ENCODE measurements around the gene TUBGCP5. TPM values are rescaled to one million over a fixed set of nuclear protein-coding genes. Genes with fewer than 3 reads are reported as not detected.
"Not testable (repeated sequence)": the region's sequence is repeated elsewhere in the genome, so short reads cannot be mapped to it uniquely, and the experiment has no call there.

Gene TUBGCP5
- total RNA-seq, 2 donors from 2014 or later = 10.3 to 12.6 TPM

DNA sequence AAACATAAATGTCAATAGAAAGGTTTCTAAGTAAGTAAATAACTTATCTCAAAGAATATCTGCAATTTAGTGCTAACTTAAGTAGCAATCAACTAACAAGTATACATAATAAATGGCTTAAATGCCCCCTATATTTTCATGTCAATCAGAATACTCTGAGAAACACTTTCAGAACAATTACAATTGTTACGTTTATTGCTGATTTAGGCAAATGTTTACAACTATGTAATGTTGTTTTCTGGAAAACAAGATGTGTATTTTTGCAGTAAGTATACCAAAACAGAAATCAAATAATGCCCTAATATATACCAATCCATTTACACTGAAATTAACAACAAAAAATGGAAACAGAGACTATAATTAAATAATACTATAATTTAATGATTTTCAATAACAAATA, 13.2 kb downstream of the TUBGCP5 start:
- ATAC-seq (replicated peaks in 1 of 2) = no peak
- H3K27ac Mint-ChIP-seq = no peak overlapping the region
- H3K4me1 Mint-ChIP-seq (ENCODE audit: low read depth) = no peaks in the 10 kb centered on the region
- peaks cover 0 to 15% of the 10 kb centered on the region in 2 donors for H3K36me3 Mint-ChIP-seq (ENCODE audit: insufficient read depth in 2 of 2)
- H3K4me3 Mint-ChIP-seq = no peak overlapping the region
- no peak for DNase-seq
- H3K9me3 Mint-ChIP-seq = no peaks in the 10 kb centered on the region
- no peaks in the 10 kb centered on the region for H3K27me3 Mint-ChIP-seq (ENCODE audit: low read depth)

DNA sequence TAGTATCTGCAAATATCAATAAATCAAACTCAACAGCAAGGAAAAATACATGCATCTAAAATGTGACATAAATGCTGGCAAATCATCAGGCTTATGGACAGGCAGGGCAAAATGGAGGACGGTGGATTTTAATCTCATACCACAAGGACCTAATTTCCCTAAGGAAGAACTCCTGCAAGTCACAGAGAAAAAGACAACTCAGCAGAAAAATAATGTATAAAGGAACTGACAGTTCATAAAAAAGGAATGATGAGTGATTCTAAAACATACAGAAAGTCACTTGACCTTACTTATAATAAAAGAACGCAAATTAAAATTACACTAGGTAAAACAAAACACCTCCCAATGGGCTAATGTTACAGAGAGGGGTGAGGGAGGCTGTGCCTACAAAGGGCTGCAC, 17.2 kb downstream of the TUBGCP5 start:
- H3K27ac Mint-ChIP-seq = no peak overlapping the region
- DNase-seq (no peak), ATAC-seq (replicated peaks in 1 of 2) (no peak)
- H3K9me3 Mint-ChIP-seq = no peaks in the 10 kb centered on the region
- H3K4me1 Mint-ChIP-seq (ENCODE audit: low read depth) = no peaks in the 10 kb centered on the region
- H3K4me3 Mint-ChIP-seq = no peak overlapping the region
- H3K36me3 Mint-ChIP-seq (ENCODE audit: insufficient read depth in 2 of 2) = peaks cover under 1 to 18% of the 10 kb centered on the region in 2 donors
- no peaks in the 10 kb centered on the region for H3K27me3 Mint-ChIP-seq (ENCODE audit: low read depth)

DNA sequence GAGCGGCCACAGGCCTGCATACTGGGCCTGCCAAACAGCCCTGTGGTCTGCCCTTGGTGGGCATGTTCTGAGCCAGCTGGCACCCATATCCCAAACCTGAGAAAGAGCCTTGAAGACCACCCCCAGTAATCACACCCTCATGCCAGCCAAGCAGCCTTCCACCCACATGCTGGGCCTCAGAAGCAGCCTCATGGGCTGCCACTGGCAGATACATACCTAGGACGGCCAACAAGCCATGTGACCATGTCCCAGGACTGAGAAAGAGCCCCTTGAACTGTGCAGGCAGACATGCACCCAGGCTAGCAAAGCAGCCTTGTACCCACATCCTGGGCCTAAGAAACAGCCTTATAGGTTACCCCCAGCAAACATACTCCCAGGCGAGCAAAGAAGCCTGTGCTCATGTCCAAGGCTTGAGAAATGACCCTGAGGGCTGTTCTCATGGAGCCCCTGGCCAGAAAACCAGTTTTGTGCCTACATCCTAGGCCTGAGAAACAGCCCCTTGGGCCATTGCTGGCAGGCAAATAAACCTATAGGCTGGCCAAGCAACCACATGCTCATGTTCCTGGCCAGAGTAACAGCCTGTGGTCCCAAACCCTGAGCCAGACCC, 24.9 kb downstream of the TUBGCP5 start:
- no peaks in the 10 kb centered on the region for H3K4me1 Mint-ChIP-seq (ENCODE audit: low read depth)
- DNase-seq (no peak), ATAC-seq (replicated peaks in 1 of 2) (no peak)
- no peak overlapping the region for H3K27ac Mint-ChIP-seq
- no peak overlapping the region for H3K4me3 Mint-ChIP-seq
- H3K36me3 Mint-ChIP-seq (ENCODE audit: insufficient read depth in 2 of 2) = peaks cover 7 to 26% of the 10 kb centered on the region in 2 donors
- no peaks in the 10 kb centered on the region for H3K27me3 Mint-ChIP-seq (ENCODE audit: low read depth)
- H3K9me3 Mint-ChIP-seq = no peaks in the 10 kb centered on the region

DNA sequence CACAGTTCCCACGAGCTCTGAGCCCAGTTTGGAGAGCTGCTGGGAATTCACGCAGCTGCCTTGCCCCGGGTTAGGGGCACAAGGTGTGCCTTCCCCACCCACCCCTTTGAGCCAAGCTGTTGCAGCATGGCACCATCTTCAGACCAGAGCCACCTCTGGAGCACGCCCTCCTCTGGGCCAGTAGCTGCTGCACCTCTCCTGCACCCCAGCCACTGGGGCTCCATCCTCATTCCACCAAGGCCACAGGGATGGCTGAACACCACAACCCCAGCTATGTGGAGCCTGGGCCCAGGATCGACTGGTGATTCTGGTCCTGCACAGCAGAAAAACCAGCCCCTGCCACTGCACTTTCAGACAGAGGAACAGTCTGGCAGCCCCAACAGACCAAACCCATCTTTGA, 25.7 kb downstream of the TUBGCP5 start:
- Mint-ChIP-seq H3K27ac (no peak overlapping the region), H3K9me3 (no peaks in the 10 kb centered on the region), H3K27me3 (ENCODE audit: low read depth) (no peaks in the 10 kb centered on the region), H3K4me3 (no peak overlapping the region), H3K36me3 (ENCODE audit: insufficient read depth in 2 of 2) (peaks cover 7 to 23% of the 10 kb centered on the region in 2 donors), H3K4me1 (ENCODE audit: low read depth) (no peaks in the 10 kb centered on the region)
- no peak for DNase-seq
- ATAC-seq (replicated peaks in 1 of 2) = no peak

DNA sequence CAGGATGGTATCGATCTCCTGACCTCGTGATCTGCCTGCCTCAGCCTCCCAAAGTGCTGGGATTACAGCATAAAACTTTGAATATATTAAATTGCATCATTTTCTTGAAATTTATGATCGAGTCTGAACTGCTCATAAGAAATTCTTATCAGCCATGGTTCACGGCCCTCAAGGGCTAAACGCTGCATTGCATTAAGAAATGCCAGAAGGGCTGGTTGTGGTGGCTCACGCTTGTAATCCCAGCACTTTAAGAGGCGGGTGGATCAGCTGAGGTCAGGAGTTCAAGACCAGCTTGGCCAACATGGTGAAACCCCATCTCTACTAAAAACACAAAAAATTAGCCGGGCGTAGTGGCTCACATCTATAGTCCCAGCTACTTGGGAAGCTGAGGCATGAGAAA, 26.8 kb downstream of the TUBGCP5 start:
- Mint-ChIP-seq H3K36me3 (ENCODE audit: insufficient read depth in 2 of 2) (peaks cover 8 to 25% of the 10 kb centered on the region in 2 donors), H3K27ac (peak overlapping the region; percentile 73)
- not testable (repeated sequence) for DNase-seq; H3K27me3 Mint-ChIP-seq (ENCODE audit: low read depth); ATAC-seq (replicated peaks in 1 of 2); H3K4me1 Mint-ChIP-seq (ENCODE audit: low read depth); H3K9me3 Mint-ChIP-seq; H3K4me3 Mint-ChIP-seq

DNA sequence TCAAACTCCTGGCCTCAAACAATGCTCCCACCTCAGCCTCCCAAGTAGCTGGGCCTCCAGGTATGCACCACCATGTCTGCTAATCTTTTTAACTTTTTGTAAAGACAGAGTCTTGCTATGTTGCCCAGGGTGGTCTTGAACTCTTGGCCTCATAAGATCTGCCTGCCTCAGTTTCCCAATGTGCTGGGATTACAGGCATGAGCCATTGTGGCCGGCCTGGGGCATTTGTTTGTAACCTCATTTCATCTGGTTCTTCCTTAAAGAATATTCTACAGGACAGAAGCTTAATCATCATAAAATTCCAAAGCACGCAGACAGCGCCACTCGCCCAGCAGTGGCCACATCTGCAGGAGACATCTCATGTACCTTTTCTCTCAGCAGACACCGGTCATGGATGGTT, 35.6 kb downstream of the TUBGCP5 start:
- H3K27me3 Mint-ChIP-seq (ENCODE audit: low read depth) = no peaks in the 10 kb centered on the region
- ATAC-seq (replicated peaks in 1 of 2) = no peak
- no peaks in the 10 kb centered on the region for H3K4me1 Mint-ChIP-seq (ENCODE audit: low read depth)
- DNase-seq = no peak
- no peak overlapping the region for H3K4me3 Mint-ChIP-seq
- peaks cover 3 to 8% of the 10 kb centered on the region in 2 donors for H3K36me3 Mint-ChIP-seq (ENCODE audit: insufficient read depth in 2 of 2)
- no peak overlapping the region for H3K27ac Mint-ChIP-seq
- no peaks in the 10 kb centered on the region for H3K9me3 Mint-ChIP-seq

DNA sequence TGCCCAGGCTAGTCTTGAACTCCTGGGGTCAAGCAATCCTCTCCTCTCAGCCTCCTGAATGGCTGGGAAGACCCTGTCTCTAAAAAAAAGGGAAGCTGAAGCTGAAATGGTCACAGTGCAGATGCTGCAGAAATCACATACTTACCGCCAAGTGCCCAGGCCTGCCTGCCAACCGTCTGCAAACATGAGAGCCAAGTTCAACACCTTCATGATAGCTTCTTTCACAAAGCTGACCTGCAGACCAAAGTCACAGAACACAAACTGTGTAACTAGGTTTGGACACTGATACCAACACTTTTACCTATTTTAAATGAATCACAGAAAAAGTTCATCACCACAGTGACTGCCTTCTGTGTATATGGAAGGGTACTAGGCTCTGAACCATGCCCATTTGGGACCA, 36.4 kb downstream of the TUBGCP5 start:
- Mint-ChIP-seq H3K4me3 (no peak overlapping the region), H3K9me3 (no peaks in the 10 kb centered on the region), H3K4me1 (ENCODE audit: low read depth) (no peaks in the 10 kb centered on the region), H3K27me3 (ENCODE audit: low read depth) (no peaks in the 10 kb centered on the region), H3K36me3 (ENCODE audit: insufficient read depth in 2 of 2) (peaks cover 3 to 8% of the 10 kb centered on the region in 2 donors), H3K27ac (no peak overlapping the region)
- DNase-seq = no peak
- no peak for ATAC-seq (replicated peaks in 1 of 2)

DNA sequence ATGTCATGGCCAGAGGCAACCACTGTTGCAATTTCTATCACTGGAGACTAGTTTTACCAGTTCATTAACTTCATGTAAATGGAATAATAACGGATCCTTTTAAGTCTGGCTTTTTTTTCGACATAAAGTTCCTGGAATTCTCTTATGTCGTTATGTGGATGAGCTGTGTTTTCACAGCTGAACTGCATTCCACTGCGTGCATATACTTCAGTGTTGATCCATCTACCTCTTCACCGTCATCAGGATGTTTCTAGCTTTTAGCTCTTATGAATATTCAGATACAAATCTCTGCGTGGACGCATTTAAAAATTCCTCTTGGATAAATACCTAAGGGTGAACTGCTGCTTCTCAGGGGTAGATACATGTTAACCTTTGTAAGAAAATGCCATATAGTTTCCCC, 43.6 kb downstream of the TUBGCP5 start:
- DNase-seq (no peak), ATAC-seq (replicated peaks in 1 of 2) (no peak)
- no peaks in the 10 kb centered on the region for H3K27me3 Mint-ChIP-seq (ENCODE audit: low read depth)
- no peaks in the 10 kb centered on the region for H3K9me3 Mint-ChIP-seq
- H3K27ac Mint-ChIP-seq = no peak overlapping the region
- peaks cover 0 to 8% of the 10 kb centered on the region in 2 donors for H3K36me3 Mint-ChIP-seq (ENCODE audit: insufficient read depth in 2 of 2)
- H3K4me1 Mint-ChIP-seq (ENCODE audit: low read depth) = no peaks in the 10 kb centered on the region
- H3K4me3 Mint-ChIP-seq = no peak overlapping the region

DNA sequence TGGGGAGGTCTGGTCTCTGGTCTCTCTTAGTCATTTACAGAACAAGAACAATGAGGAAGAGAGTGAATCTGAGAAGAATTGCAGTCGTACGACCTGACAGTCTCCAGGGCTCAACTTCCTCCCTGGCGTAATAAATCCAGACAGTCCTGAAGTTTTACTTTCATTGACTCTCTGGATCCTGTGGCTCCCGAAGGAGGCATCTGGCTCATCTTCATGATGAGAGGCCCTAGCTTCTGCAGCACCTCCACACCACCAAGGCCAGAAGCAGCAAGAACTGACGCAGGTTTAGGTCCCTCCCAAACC, 47.4 kb downstream of the TUBGCP5 start:
- no peak overlapping the region for H3K4me3 Mint-ChIP-seq
- ATAC-seq (replicated peaks in 1 of 2) (no peak), DNase-seq (no peak)
- no peaks in the 10 kb centered on the region for H3K27me3 Mint-ChIP-seq (ENCODE audit: low read depth)
- H3K27ac Mint-ChIP-seq = no peak overlapping the region
- H3K4me1 Mint-ChIP-seq (ENCODE audit: low read depth) = no peaks in the 10 kb centered on the region
- H3K36me3 Mint-ChIP-seq (ENCODE audit: insufficient read depth in 2 of 2) = peaks cover 0 to under 1% of the 10 kb centered on the region in 2 donors
- no peaks in the 10 kb centered on the region for H3K9me3 Mint-ChIP-seq

DNA sequence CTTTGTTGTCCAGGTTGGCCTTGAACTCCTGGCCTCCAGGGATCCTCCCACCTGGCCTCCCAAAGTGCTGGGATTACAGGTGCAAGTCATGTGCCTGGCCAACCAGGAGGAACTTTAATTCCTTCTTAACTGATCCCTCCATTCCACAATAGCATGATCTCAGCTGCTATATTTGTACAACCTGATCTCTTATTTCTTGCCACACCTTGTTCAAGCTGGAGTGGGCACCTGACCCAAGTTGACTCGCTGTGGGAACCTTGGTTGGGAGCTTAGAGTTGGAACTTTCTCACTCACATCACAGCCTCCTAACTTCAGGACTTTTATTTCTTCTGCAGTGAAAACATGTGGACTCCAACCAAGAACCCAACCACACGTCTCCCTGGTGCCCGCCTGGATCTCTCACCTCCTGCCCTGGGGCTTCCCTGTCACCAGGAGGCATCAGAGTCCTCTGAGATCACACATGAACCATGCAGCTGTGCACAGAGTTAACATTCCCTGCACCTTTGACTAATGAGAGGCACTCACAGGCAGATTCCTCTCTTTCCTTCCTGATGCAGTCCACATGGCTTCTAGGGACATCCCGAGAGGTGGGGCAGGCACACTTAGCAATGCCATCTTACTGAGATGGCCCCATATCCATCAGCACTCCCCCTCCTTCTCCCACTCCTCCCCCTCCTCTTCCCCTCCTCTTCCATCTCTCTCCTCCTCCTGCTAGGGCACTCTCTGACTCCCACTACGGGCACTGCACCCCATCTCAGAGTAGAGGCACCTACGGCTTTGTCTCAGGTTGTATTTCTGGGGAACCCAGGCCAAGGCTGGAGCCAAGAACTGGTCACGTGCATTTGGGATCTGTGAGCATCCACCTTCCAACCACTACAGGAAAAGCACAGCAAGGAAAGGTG, 49.5 kb downstream of the TUBGCP5 start:
- no peaks in the 10 kb centered on the region for H3K4me1 Mint-ChIP-seq (ENCODE audit: low read depth)
- H3K27me3 Mint-ChIP-seq (ENCODE audit: low read depth) = no peaks in the 10 kb centered on the region
- H3K4me3 Mint-ChIP-seq = no peak overlapping the region
- no peak for ATAC-seq (replicated peaks in 1 of 2)
- DNase-seq = no peak
- H3K36me3 Mint-ChIP-seq (ENCODE audit: insufficient read depth in 2 of 2) = no peaks in the 10 kb centered on the region
- H3K9me3 Mint-ChIP-seq = no peaks in the 10 kb centered on the region
- no peak overlapping the region for H3K27ac Mint-ChIP-seq

DNA sequence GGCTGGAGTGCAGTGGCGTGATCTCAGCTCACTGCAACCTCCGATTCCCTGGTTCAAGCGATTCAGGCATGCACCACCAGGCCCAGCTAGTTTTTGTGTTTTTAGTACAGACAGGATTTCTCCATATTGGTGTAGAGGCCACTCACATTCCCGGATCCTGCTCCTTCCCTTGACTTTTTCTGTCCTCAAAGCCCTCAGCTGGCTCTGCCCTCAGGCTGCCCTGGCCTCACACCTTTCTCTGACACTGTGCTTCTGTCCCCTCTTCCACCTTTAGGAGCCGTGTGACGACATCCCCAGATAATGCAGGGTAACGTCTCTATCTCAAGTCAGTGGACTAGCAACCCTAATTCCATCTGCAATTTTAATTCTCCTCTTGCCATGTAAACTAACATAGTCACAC, 50.6 kb downstream of the TUBGCP5 start:
- no peak for DNase-seq
- Mint-ChIP-seq H3K4me1 (ENCODE audit: low read depth) (no peaks in the 10 kb centered on the region), H3K9me3 (no peaks in the 10 kb centered on the region), H3K36me3 (ENCODE audit: insufficient read depth in 2 of 2) (no peaks in the 10 kb centered on the region), H3K27ac (no peak overlapping the region), H3K27me3 (ENCODE audit: low read depth) (no peaks in the 10 kb centered on the region), H3K4me3 (no peak overlapping the region)
- ATAC-seq (replicated peaks in 1 of 2) = no peak

DNA sequence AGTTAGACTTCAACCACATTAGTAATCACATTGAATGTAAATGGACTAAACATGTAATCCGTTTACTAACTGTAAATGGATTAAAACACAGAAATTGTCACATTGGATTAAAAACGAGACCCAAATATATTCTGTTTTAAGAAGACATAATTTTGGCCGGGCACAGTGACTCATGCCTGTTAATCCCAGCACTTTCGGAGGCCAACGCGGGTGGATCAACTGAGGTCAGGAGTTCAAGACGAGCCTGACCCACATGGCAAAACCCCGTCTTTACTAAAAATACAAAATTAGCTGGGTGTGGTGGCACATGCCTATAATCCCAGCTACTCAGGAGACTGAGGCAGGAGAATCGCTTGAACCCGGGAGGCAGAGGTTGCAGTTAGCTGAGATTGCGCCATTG, 57.4 kb downstream of the TUBGCP5 start:
- H3K27ac Mint-ChIP-seq; H3K4me3 Mint-ChIP-seq; H3K9me3 Mint-ChIP-seq; DNase-seq; H3K36me3 Mint-ChIP-seq (ENCODE audit: insufficient read depth in 2 of 2); ATAC-seq (replicated peaks in 1 of 2): not testable (repeated sequence)
- Mint-ChIP-seq H3K4me1 (ENCODE audit: low read depth) (peaks cover 13% of the 10 kb centered on the region), H3K27me3 (ENCODE audit: low read depth) (peaks cover 16% of the 10 kb centered on the region)

DNA sequence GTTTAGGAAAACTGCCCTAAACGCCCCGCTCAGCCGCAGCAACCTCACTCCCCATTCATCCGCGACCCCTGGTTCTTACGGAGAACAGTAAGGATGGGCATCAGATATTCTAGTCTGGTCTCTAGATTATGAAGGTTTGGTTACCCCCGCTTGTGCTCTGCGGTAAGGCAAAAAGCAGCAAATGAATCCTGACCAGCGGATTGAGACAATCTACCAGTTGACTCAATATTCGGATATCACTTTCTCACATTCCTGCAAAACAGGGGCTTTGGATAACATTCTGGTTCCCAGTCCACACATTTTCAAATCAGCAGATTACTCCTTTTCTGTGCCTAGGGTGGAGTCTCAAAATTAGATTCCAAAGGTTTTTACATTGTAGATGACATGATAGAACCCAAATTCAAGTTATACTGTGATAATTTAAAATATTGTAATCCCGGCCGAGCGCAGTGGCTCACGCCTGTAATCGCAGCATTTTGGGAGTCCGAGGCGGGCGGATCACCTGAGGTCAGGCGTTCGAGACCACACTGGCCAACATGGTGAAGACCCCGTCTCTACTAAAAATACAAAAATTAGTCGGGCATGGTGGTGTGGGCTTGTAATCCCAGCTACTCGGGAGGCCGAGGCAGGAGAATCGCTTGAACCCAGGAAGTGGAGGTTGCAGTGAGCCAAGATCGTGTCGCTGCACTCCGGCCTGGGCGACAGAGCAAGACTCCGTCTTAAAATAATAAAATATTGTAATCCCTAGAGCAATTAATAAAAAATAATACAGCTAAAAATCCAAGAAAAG, 58.1 kb downstream of the TUBGCP5 start:
- Mint-ChIP-seq H3K27me3 (ENCODE audit: low read depth) (peaks cover 16% of the 10 kb centered on the region), H3K9me3 (no peaks in the 10 kb centered on the region), H3K36me3 (ENCODE audit: insufficient read depth in 2 of 2) (no peaks in the 10 kb centered on the region), H3K4me3 (peak overlapping the region; percentile 70 to 73), H3K27ac (no peak overlapping the region), H3K4me1 (ENCODE audit: low read depth) (peaks cover 13% of the 10 kb centered on the region)
- no peak for DNase-seq
- ATAC-seq (replicated peaks in 1 of 2) = no peak
